ENCODE measurements around the gene PHKB. TPM values are rescaled to one million over a fixed set of nuclear protein-coding genes. Genes with fewer than 3 reads are reported as not detected.
A peak's percentile ranks its signal among the peaks of the same experiment; 100 is the strongest.
"Not testable (repeated sequence)": the region's sequence is repeated elsewhere in the genome, so short reads cannot be mapped to it uniquely, and the experiment has no call there.

Gene PHKB
- 27.9 TPM for polyA plus RNA-seq (2012; ENCODE audit: missing spikeins)

GRCh38 chr16:47460711-47461597, at the start of gene PHKB, which contains the start of gene ITFG1:
Gene PHKB (plus strand): TSS chr16:47461331. CDS start chr16:47461351, 20 bp downstream.
Gene ITFG1 (minus strand): TSS chr16:47461063. CDS start chr16:47461045, 18 bp downstream.
- peak; percentile 94 for FAIRE-seq

GRCh38 chr16:47413041-47413440, 48.1 kb upstream of the PHKB start:
- FAIRE-seq (no peak), DNase-seq (ENCODE audit: insufficient read length) (no peak)
- TF ChIP-seq POLR2AphosphoS5 (IDR thresholded peaks at IDR 0.05; ENCODE audit: low read depth, low read length) (no peak), TAF1 (IDR thresholded peaks at IDR 0.05; ENCODE audit: borderline replicate concordance, low read depth, low read length) (no peak), POLR2A (IDR thresholded peaks at IDR 0.05; ENCODE audit: low read depth, low read length) (no peak)

More at GRCh38 chr16:47460711-47461597, at the start of gene PHKB, which contains the start of gene ITFG1:
- peak; percentile 70 for DNase-seq (ENCODE audit: insufficient read length)
- TF ChIP-seq POLR2A (IDR thresholded peaks at IDR 0.05; ENCODE audit: low read depth, low read length) (peak; percentile 94), POLR2AphosphoS5 (IDR thresholded peaks at IDR 0.05; ENCODE audit: low read depth, low read length) (peak; percentile 86), TAF1 (IDR thresholded peaks at IDR 0.05; ENCODE audit: borderline replicate concordance, low read depth, low read length) (peak; percentile 94)

GRCh38 chr16:47416869-47417268, 44.3 kb upstream of the PHKB start:
- FAIRE-seq = no peak

GRCh38 chr16:47424846-47425245, 36.3 kb upstream of the PHKB start:
- DNase-seq (ENCODE audit: insufficient read length) (no peak), FAIRE-seq (no peak)
- TF ChIP-seq TAF1 (IDR thresholded peaks at IDR 0.05; ENCODE audit: borderline replicate concordance, low read depth, low read length) = no peak
- TF ChIP-seq POLR2AphosphoS5 (IDR thresholded peaks at IDR 0.05; ENCODE audit: low read depth, low read length) = no peak
- TF ChIP-seq POLR2A (IDR thresholded peaks at IDR 0.05; ENCODE audit: low read depth, low read length) = no peak

More at GRCh38 chr16:47416869-47417268, 44.3 kb upstream of the PHKB start:
- no peak for DNase-seq (ENCODE audit: insufficient read length)
- no peak for TF ChIP-seq POLR2AphosphoS5 (IDR thresholded peaks at IDR 0.05; ENCODE audit: low read depth, low read length)
- TF ChIP-seq POLR2A (IDR thresholded peaks at IDR 0.05; ENCODE audit: low read depth, low read length) = no peak
- no peak for TF ChIP-seq TAF1 (IDR thresholded peaks at IDR 0.05; ENCODE audit: borderline replicate concordance, low read depth, low read length)

- FAIRE-seq = no peak
- no peak for DNase-seq (ENCODE audit: insufficient read length)
- TF ChIP-seq TAF1 (IDR thresholded peaks at IDR 0.05; ENCODE audit: borderline replicate concordance, low read depth, low read length) = no peak
- no peak for TF ChIP-seq POLR2AphosphoS5 (IDR thresholded peaks at IDR 0.05; ENCODE audit: low read depth, low read length)
- no peak for TF ChIP-seq POLR2A (IDR thresholded peaks at IDR 0.05; ENCODE audit: low read depth, low read length)
These were observed 34.3 kb upstream of the PHKB start for GRCh38 chr16:47426806-47427205.

GRCh38 chr16:47431960-47432359, 29.2 kb upstream of the PHKB start:
- no peak for DNase-seq (ENCODE audit: insufficient read length)
- FAIRE-seq = peak; percentile 17
- no peak for TF ChIP-seq POLR2A (IDR thresholded peaks at IDR 0.05; ENCODE audit: low read depth, low read length)
- no peak for TF ChIP-seq POLR2AphosphoS5 (IDR thresholded peaks at IDR 0.05; ENCODE audit: low read depth, low read length)
- TF ChIP-seq TAF1 (IDR thresholded peaks at IDR 0.05; ENCODE audit: borderline replicate concordance, low read depth, low read length) = no peak

- not testable (repeated sequence) for DNase-seq (ENCODE audit: insufficient read length); FAIRE-seq
These were observed 26.9 kb upstream of the PHKB start for GRCh38 chr16:47434274-47434673.

GRCh38 chr16:47440066-47440465, 21.1 kb upstream of the PHKB start:
- DNase-seq (ENCODE audit: insufficient read length); FAIRE-seq: not testable (repeated sequence)

- FAIRE-seq; DNase-seq (ENCODE audit: insufficient read length): not testable (repeated sequence)
These were observed 18.2 kb upstream of the PHKB start for GRCh38 chr16:47442884-47443283.

GRCh38 chr16:47446431-47446830, 14.7 kb upstream of the PHKB start:
- FAIRE-seq = no peak
- no peak for DNase-seq (ENCODE audit: insufficient read length)
- no peak for TF ChIP-seq POLR2A (IDR thresholded peaks at IDR 0.05; ENCODE audit: low read depth, low read length)
- no peak for TF ChIP-seq POLR2AphosphoS5 (IDR thresholded peaks at IDR 0.05; ENCODE audit: low read depth, low read length)
- TF ChIP-seq TAF1 (IDR thresholded peaks at IDR 0.05; ENCODE audit: borderline replicate concordance, low read depth, low read length) = no peak

GRCh38 chr16:47448830-47449575, 12.1 kb upstream of the PHKB start:
- DNase-seq (ENCODE audit: insufficient read length) = no peak
- TF ChIP-seq POLR2A (IDR thresholded peaks at IDR 0.05; ENCODE audit: low read depth, low read length) (no peak), TAF1 (IDR thresholded peaks at IDR 0.05; ENCODE audit: borderline replicate concordance, low read depth, low read length) (no peak), POLR2AphosphoS5 (IDR thresholded peaks at IDR 0.05; ENCODE audit: low read depth, low read length) (no peak)
- no peak for FAIRE-seq

GRCh38 chr16:47449788-47450187, 11.3 kb upstream of the PHKB start:
- FAIRE-seq = no peak
- TF ChIP-seq TAF1 (IDR thresholded peaks at IDR 0.05; ENCODE audit: borderline replicate concordance, low read depth, low read length) (no peak), POLR2A (IDR thresholded peaks at IDR 0.05; ENCODE audit: low read depth, low read length) (no peak), POLR2AphosphoS5 (IDR thresholded peaks at IDR 0.05; ENCODE audit: low read depth, low read length) (no peak)
- no peak for DNase-seq (ENCODE audit: insufficient read length)

Measured in GM12892 (cell line).